CD4-positive, alpha-beta T cell treated with Interleukin-15 for 1 hour (primary cell): ENCODE data around the gene SMYD3.

Source experiments
- DNase-seq: peaks from one replicate; pipeline ENCODE4 v3.0.0-alpha.2; 2020

The SMYD3 gene

DNA sequence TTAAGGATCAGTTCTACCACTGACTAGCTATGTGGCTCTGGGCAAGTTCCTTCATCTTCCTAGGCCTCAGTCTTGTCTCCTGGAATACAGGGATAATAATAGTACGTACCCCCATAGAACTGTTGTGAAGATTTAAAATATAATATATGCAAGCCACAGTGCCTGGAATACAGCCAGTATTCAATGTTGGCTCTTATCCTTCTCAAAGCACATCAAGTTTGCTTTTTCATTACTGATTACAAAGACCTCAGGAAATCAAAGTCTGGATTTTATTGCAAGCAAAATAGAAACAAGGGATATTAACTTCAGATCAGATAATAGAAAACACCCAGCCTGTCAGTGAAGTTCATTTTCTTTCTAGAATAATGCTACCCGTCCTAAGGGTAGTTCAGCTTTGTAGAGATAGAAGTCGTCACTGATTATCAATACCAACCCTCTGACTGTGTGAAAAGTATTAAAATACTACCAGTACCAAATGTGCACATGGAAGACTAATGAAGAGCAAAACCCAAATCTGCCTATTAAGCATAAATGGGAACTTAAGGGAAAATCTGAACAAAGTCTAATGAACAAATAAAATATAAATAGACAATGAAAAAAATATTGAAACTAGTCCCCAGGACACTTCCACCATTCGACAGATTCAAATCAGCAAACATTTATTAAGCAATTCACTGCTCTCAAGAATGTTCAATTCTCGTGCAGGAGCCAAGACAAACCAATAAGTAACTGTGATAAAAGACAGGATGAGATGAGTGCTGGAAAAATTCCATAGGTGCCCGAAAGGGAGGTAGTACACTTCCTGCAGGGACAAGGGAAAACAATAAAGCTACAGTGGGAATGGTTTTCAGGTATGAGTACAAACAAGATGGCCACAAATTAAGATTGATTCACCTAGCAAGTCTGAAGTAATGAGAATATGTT lies 206.2 kb downstream of the SMYD3 start:
- DNase-seq, result no peak

DNA sequence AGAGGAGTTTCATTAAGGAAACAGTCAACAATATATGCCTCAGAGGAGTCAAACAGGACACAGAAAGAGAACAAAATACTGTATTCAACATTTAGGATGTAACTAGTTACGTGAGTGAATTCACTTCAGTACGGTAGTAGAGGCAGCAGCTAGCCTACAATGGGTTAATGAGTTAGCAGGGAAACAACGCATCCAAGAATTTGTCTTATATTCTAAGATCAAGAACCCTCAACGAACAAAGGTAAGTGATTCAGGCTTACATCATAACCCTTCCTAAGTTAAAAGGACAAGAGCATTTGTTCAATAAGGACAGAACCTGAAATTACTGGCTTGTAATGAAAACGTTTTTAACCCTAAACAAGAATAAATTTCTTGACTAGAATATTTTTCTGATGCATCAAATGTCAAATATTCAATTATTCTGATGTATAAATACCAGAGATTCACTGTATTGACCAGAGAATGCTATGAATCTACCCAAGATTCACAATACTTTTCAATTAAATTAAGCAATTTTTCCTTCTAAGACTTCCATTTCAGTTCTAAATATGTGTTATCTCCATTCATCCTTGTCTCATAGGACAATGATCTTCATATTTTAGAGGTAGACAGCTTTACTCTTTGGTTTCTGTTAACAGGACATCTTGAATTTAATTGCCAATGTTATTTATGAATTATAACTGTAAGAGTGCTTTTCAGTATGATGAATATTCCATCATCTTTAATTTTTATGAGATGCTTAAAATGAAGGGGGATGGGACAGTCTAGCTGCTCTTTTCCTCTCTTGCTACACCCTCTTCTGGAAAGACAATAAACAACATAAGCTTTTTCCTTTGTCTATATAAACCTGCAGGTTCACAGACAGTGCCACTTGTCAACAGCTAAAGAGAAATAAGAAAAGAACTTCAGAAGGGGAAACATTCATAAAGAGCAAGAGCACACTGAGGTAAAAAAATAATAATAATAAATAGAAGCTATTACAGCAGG lies 209.5 kb downstream of the SMYD3 start:
- no peak for DNase-seq

DNA sequence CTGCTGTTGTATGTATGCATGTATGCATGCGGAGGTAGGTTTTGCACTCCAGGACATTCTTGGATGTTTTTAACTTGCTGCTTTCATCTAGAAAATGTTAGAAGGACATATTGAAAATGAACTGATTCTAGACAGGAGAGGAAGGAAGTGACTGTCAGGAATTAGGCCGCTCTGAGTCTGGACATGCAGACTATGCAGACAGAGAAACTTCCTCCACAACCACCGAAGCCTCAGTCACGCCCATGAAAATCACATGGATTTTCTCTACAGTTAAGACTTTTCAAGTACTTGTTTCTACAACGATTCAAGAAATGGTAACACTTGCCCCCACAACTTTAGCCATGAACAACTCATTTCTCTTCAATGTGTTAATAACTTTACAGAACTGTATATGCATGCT lies 211.1 kb downstream of the SMYD3 start:
- no peak for DNase-seq

DNA sequence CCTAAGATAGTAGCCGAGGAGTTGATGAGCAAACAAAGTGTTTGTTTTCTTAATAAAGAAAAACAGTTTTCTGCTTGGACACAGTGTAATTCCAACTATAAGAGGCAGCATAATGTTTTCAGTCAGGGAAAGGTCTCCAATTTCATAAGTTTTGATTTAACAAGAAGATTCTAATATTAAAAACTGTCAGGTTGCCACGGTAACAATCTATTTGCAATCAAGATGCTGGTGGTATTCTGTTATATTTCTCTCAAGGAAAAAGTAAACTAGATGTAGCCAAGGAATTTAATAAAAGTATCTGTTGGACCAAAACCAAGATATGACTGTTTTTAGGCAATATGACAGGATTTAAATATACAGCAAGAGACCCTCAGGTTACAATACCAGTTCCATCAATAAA lies 211.7 kb downstream of the SMYD3 start:
- DNase-seq, result no peak

DNA sequence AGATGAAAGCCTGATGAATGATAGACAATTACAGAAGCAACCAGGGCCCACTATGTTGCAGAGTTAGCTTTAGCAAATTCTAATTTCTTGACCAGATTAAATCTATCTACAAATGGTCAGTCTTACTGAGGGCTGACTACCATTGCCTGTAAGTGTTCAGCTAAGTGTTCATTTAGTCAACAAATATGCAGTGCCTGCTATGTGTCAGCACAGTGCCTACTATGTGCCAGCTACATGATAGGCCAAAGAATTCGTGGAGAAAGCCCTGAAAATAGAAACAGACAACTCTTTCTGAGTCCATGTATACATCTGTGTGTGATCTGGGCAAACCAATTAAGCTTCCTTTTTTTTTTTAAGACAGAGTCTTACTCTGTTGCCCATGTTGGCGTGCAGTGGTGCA lies 212.8 kb downstream of the SMYD3 start:
- no peak for DNase-seq

DNA sequence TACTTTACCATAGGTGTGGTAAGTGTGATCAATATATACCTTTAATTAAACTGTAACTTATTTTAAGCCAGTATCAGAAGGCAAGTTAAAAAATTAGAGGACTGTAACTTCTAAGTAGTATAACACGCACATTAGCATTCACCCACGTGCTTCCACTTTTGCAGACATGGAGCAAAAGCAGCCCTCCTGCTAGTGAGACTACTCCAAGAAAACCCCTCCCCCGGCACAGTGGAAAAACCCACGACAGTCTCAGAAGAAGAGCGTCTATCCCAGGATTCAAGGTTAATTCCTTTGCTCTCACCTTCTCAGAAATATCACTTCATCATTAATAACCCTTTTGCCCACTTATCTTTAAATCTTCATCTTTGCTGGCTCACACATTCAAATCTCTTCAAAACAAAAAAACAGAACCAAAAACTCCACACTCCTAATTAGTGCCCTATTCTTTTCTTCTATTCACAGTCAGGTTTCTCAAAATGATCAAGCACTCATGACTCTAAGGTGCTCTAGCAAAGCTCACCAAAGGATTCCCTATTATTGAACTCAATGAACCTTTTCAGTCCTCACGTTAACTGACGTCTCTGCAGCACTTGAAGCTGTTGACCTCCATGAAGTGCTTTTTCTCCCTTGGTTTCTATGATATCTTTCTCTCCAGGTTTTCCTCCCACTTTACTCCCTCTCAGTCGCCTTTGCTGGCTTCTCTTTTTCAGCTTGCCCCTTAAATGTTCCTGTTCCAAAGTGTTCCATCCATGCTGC lies 213.5 kb downstream of the SMYD3 start:
- DNase-seq, result no peak

DNA sequence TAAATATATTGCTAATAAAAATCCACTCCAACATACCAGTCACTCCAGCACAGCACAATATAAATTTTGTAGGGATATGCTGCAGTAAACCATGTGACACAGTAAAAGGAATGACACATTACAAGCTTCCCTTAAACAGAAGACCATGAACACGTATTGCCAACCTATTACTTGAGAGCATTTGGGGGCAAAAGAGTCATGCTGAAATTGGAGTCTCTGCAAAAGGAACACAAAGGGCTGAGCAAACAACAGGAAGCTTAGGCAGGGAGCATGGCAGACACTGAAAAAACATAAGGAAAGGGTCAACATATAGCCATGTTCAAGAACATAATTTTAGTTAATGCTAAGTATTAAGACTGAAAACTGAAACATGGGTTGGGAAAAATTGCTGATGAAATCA lies 214.5 kb downstream of the SMYD3 start:
- no peak for DNase-seq

DNA sequence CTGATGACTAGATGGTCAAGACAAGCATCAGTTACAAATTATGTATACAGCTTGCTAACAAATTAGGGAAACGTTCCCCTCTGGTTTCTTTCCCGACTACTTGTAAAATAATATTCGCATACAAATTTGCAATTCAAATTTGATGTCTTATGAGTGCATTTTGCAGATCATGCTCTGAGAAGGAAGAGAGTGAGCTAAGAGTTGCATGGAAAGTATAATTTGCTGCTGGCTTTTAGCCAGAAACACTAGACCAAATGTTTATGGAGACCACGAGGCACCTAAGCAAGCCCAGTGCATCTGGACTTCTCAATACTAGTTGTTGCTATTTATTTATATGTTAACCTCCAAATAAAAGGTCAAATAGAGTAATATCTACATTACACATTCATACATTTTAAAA lies 216.0 kb downstream of the SMYD3 start:
- no peak for DNase-seq

DNA sequence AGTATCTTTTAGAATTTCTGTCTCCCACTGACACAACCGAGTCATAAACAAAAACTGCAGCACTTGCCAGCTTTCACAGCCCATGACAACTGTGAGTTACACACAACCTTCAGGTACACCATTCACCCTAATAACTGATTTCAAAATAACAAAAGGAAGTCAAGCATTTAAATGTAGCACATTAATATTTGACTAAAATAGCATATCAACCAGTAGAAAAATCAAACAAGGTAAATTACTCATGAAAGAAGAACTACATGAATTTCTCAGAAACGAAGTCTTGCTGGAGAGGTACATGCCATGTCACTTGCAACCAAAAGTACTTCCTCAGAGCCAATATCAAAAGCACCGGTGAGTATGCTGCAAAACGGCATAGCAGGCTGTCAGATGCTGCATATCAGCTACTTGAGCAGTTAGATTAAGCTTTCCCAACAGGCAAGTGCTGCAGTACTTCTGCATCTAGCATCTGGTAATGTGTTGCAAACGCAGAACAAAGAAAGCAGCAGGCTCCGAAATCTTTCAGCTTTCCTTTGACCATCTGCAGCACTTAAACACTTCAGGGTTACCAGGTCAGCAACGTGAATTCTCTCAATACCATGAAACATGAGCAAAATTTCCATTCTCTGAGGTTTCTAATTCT lies 223.2 kb downstream of the SMYD3 start:
- no peak for DNase-seq

DNA sequence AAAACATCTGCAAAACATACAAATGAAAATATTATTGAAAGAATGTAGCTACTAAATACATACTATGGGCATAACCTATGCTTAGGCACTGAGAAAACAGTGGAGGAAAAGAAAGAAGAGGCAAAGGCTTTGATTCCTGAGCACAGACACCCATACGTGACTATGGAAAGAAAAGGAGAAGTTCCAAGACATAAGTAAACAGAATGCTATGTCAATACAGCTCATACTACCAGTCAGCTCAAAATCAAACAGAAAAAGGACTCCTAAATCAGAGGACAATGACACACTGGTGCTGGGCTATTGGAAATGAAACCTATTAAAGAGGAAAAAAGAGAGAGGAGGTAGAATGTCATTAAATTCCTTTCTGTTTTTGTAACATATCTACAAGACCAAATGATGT lies 225.4 kb downstream of the SMYD3 start:
- no peak for DNase-seq

DNA sequence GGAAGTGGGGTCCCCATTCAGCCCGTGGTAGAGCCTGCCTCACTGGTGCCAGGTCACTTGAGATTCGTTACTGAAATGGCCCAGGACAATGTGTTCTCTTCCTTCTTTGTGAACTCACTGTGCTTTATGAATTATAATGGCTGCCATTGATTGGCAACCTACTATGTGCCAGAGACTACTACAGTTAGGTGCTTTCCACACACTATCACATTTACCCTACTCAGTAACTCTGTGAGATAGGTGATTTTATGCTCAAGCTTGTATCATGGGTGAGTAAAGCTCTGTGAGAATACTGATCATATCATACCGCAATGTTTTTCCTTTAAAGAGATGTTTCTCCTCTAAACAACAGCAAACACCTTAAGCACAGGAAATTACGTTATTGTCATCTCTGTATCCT lies 225.9 kb downstream of the SMYD3 start:
- DNase-seq, result no peak

DNA sequence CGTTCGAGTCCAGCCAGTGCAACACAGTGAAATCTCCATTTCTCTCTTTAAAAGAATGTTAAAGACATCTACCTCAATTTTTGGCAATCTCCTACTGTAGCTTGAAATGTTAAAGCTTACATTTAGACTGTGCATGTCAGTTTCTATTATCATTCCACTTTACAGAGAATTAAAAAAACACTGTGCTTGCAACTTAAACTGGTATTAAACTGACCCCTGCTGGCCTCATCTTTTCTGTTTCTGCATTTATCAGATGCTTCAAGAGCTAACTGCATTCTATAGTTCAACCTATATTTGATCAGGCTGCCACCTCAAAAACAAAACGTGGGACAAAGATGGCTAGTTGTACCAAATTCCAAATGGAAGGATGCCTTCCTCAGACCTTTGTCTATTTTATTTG lies 226.5 kb downstream of the SMYD3 start:
- DNase-seq, result no peak

DNA sequence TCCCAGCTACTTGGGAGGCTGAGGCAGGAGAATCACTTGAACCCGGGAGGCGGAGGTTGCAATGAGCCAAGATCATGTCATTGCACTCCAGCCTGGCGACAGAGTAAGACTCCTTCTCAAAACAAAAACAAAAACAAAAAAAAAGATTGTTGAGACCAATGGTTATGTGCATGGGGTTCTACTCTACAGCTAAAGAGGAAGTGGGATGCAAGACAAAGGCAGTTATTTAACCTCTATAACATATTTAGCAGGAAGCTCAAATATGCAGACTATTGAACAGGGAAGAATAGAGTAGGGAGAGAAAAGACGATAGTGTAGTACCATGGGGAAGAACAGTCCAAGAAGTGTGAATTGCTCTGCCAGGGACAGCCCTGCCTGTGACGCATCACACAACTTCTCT lies 227.7 kb downstream of the SMYD3 start:
- DNase-seq, result no peak

DNA sequence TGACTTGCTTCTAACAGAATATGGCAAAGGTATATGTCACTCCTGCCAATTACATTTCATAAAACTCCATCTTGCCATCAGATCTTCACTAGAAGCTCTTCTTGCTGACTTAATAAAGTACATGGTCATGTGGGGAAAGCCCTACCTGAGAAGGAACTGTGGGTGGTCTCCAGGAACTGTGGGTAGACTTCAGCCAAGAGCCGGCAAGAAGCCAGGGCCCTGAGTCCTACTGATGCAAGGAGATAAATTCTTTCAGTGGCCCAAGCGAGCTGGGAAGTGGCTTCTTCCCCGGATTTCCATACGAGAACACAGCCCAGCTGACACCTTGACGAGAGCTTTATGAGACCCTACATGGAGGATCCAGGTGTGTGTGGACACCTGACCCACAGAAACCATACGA lies 228.7 kb downstream of the SMYD3 start:
- no peak for DNase-seq

DNA sequence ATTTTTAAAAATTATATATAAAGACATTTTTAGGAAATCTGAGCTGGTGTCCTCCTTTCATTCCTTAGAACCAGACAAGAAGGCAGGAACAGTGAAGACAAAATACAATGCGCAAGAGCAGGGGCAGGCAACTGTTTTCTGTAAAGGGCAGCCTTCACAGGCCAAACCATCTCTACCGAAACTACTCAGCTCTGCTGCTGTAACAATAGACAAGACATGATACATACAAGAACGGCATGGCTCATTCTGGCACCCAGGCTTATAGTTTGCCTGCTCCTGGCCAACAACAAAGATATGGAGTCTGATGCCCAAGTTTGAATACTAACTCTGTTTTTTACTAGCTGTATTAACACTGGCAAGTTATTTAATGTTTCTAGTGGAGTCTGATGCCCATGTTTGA lies 232.0 kb downstream of the SMYD3 start:
- no peak for DNase-seq

DNA sequence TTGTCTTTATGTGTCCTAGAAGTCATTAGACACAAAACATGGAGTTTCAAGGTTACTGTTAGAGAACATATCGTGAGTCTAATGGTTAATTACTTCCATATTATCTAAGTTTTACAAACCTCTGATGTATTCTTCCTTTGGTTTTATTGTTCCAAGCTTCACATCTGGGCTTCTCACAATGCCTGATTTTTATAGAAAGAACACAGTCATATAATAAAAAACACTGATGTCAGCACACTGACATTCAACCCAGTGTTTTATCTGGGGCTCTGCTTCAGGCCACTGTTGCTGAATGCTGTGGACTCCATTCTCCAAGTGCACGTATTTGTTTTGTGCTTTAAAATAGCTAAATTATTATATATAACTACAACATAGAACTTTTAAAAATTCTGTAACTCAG lies 232.9 kb downstream of the SMYD3 start:
- no peak for DNase-seq

DNA sequence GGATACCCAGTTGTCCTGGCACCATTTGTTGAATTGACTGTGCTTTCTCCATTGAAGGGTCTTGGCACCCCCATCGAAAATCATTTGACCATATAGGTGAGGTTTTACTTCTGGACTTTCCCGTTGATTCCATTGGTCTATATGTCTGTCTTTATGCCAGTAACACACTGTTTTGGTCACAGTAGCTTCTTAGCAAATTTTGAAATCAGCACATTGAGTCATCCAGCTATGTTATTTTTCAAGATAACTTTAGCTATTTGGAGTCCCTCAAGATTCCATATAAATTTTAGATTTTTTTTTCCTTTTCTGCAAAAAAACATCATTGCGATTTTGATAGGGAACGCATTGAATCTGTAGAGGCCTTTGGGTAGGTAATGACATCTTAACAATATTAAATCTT lies 235.6 kb downstream of the SMYD3 start:
- DNase-seq, result no peak

DNA sequence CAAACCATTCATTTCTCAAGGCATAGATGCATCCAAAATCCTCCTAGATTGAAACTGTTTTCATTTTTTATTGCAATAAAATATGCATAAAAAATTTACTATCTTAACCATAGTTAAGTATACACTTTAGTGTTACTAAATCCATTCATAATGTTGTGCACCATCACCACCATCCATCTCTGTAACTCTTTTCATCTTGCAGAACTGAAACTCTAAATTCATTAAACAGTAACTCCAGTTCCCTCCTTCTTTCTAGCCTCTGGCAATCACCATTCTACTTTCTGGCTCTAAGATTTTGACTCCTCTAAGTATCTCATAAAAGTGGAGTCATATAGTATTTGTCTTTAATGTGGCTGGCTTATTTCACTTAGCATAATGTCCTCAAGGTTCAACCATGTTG lies 236.8 kb downstream of the SMYD3 start:
- no peak for DNase-seq

DNA sequence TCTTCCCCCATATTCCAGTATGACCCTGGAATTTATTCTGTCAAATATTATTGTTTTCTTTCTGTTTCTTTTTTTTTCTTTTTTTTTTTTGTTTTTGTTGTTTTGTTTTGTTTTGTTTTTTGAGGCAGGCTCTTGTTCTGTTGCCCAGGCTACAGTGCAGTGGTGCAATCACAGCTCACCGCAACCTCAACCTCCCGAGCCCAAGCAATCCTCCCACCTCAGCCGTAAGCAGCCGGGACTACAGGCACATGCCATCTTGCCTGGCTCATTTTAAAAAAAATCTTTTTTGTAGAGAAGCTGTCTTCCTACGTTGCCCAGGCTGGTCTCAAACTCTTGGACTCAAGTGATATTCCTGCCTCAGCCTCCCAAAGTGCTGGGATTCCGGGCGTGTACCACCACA lies 237.6 kb downstream of the SMYD3 start:
- DNase-seq, result no peak

DNA sequence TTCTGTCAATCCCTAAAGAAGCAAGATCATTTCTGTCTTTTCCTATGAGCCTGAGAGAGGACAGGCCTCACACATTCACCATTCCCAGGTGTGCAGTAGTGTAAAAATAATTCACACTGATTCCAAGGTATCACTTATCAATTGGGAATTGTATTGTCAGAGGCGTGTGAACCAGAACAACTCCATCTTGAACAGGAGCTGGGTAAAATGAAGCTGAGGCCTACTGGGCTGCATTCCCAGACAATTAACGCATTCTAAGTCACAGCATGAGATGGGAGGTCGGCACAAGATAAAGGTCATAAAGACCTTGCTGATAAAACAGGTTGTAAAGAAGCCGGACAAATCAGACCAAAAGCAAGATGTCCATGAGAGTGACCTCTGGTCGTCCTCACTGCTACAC lies 239.2 kb downstream of the SMYD3 start:
- no peak for DNase-seq

DNA sequence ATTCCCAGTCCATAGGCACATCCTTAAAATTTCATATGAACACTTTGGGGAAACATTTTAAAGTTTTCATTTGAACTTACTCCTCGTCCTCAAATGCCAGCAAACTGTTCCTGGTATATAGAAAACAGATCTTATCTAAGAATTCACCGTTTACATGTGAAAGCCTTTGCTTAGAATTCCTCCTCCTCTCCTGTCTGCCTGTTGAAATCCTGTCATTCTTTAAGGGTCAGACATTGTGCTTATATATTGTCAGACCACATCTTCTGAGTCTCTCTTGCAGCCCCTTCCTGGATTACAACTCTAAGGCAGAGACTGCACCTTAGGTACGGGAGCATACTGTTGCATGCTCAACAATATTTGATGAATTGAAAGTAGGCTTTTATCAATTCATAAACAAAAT lies 239.7 kb downstream of the SMYD3 start:
- no peak for DNase-seq

DNA sequence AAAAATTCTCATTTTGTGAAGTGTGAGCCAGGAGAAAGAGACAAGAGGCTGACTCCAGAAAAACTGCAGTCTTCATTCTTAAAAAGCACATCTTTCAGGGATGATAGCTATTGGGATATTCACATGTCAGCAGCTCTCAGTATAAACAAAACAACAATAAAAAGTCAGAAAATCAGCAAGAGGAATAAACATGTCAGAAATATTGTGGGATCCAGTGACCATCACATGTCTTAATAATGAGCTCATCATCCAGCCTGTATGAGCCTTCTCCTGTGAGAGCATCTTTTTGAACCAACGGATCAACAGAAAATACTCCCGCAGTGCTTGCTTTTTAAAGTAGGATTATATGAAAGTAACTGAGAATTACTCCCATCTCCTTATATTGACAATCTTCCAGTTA lies 241.6 kb downstream of the SMYD3 start:
- no peak for DNase-seq

DNA sequence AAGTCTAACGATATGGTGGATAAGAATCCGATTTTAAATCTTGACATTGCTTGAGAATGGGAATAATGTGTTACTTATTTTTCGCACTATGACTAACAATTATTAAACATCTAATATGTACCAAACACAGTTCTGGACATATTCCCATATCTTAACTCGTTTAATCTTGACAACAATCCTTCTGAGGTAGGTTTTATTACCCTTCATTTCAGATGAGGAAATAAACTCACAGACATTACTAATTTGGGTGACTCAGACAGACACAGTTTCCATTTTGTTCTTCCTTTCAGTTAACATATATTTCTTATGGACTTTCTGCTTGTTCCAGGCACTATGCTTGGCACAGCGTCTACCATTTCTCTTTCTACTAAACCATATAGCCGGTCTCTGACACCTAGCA lies 244.8 kb downstream of the SMYD3 start:
- no peak for DNase-seq
